ENCODE results near the gene ALDH1A2. TPM values are rescaled to one million over a fixed set of nuclear protein-coding genes. Genes with fewer than 3 reads are reported as not detected.
"Not testable (repeated sequence)": the region's sequence is repeated elsewhere in the genome, so short reads cannot be mapped to it uniquely, and the experiment has no call there.

Gene ALDH1A2
- polyA plus RNA-seq, 1 of the 3 experiments (the other 2 are of a cell fraction) = not detected

DNA sequence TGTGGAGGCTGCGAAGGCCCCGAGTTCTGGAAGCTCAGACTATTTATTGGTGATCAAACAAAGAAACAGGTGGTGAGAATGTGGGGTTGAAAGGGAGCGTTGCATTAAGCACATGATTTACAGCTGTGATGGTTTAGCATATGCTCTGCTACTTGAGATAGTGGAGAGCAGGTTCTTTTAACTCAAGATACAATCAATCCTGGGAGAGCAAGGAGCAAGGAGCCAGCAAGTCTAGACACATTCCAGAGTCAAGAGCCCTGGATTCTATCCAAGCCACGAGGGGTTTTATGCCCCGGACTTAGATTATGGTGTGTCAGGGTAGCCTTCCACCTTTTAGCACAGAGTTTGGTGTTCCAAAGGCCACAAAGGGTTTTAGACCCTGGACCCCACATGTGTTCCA is 47.8 kb upstream of the ALDH1A2 start:
- WGBS (ENCODE audit: low lambda C conversion rate) = 14% methylated on average over 4 of the region's 5 CpGs
- H4K20me1 ChIP-seq (ENCODE audit: insufficient read depth); H3K9me3 ChIP-seq; H3K27ac ChIP-seq (ENCODE audit: low read depth in 2 of 2, low read length in 1 of 2); H3K4me3 ChIP-seq (ENCODE audit: low read depth in 2 of 2, low read length in 1 of 2); H2AFZ ChIP-seq (ENCODE audit: low read depth); H3K9ac ChIP-seq; H3K4me1 ChIP-seq (ENCODE audit: control insufficient read depth in 1 of 2, insufficient read depth in 2 of 2, low read depth in 1 of 2, low read length in 1 of 2); H3K79me2 ChIP-seq (ENCODE audit: insufficient read depth); CTCF ChIA-PET; H3K4me2 ChIP-seq; POLR2A ChIA-PET; H3K36me3 ChIP-seq (replicated peaks in 1 of 2; ENCODE audit: control insufficient read depth in 1 of 2, insufficient read depth in 2 of 2, low read length in 1 of 2); H3F3A ChIP-seq (replicated peaks; ENCODE audit: insufficient read depth); H3K27me3 ChIP-seq (ENCODE audit: insufficient read depth); DNase-seq; H3K9me2 ChIP-seq: not testable (repeated sequence)

DNA sequence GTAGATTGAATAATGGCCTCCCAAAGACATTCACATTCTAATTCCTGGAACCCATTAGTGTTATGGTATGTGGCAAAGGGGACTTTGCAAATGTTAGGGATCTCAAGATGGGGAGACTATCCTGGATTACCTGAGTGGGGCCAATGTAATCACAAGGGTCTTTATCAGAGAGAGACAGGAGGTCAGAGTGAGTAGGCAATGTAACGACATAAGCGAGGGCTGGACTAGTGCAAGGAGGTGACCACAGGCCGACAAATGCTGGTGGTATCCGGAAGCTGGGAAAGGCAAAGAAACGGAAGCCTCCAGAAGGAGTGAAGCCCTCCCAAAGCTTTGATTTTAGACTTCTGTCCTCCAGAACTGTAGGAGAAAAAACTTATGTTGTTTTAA is 46.2 kb upstream of the ALDH1A2 start:
- H4K20me1 ChIP-seq (ENCODE audit: insufficient read depth) = no peaks in the 10 kb centered on the region
- H3K27me3 ChIP-seq (ENCODE audit: insufficient read depth) = no peaks in the 10 kb centered on the region
- no peaks in the 10 kb centered on the region for H3K9me3 ChIP-seq
- H3K4me1 ChIP-seq (ENCODE audit: control insufficient read depth in 1 of 2, insufficient read depth in 2 of 2, low read depth in 1 of 2, low read length in 1 of 2) = no peaks in the 10 kb centered on the region
- no peaks in the 10 kb centered on the region for H3K9me2 ChIP-seq
- H3K79me2 ChIP-seq (ENCODE audit: insufficient read depth) = no peaks in the 10 kb centered on the region
- H3K4me3 ChIP-seq (ENCODE audit: low read depth in 2 of 2, low read length in 1 of 2) = no peak overlapping the region
- H3K9ac ChIP-seq = no peak overlapping the region
- ChIA-PET CTCF (no interaction called here), POLR2A (no interaction called here)
- H3K27ac ChIP-seq (ENCODE audit: low read depth in 2 of 2, low read length in 1 of 2) = no peak overlapping the region
- DNase-seq = no peak
- TF ChIP-seq TAF1 (IDR thresholded peaks at IDR 0.05; ENCODE audit: borderline replicate concordance, low read depth, low read length) (no peak), ELF1 (IDR thresholded peaks at IDR 0.05) (no peak), YY1 (IDR thresholded peaks at IDR 0.05; ENCODE audit: low read depth) (no peak)
- TF ChIP-seq, protein P1, sequence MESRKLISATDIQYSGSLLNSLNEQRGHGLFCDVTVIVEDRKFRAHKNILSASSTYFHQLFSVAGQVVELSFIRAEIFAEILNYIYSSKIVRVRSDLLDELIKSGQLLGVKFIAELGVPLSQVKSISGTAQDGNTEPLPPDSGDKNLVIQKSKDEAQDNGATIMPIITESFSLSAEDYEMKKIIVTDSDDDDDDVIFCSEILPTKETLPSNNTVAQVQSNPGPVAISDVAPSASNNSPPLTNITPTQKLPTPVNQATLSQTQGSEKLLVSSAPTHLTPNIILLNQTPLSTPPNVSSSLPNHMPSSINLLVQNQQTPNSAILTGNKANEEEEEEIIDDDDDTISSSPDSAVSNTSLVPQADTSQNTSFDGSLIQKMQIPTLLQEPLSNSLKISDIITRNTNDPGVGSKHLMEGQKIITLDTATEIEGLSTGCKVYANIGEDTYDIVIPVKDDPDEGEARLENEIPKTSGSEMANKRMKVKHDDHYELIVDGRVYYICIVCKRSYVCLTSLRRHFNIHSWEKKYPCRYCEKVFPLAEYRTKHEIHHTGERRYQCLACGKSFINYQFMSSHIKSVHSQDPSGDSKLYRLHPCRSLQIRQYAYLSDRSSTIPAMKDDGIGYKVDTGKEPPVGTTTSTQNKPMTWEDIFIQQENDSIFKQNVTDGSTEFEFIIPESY (IDR thresholded peaks at IDR 0.05; ENCODE audit: borderline replicate concordance, low read depth) = no peak
- H3K4me2 ChIP-seq = no peak overlapping the region
- H2AFZ ChIP-seq (ENCODE audit: low read depth) = no peak overlapping the region
- WGBS (ENCODE audit: low lambda C conversion rate) = 67% methylated on average over 5 of the region's 5 CpGs
- H3F3A ChIP-seq (replicated peaks; ENCODE audit: insufficient read depth) = no peaks in the 10 kb centered on the region
- no peaks in the 10 kb centered on the region for H3K36me3 ChIP-seq (replicated peaks in 1 of 2; ENCODE audit: control insufficient read depth in 1 of 2, insufficient read depth in 2 of 2, low read length in 1 of 2)

DNA sequence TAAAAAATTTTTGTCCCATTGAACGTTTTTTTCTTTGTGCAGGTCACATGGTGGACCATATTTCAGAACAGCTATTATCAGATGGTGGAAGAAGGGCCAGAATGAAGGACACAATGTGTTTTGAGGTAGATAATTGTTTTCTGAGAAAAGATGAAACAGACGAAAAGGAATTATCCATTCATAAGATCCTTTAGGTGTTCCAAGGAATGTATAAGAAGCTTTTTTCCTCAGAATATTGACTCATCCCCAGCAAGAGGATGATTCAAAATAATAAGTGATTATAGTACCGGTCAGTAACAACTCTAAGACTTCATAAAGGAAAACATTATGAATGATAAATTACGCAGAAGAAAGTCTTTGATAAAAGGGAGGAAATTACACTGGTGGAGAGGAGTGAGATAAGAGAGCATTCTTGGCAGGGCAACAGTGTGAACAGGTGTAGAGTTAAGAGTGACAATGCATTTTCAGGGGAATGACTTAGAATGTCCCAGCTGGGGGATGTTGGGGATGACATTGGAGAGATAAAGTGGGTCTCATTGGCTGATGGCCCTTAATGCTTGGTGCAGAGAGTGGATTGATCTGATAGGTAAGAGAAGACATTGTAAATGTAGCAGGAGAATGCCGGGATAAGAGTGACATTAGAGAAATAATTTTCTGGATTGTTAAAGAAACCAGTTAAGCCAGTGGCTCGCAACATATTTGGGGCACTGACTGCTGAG is 45.6 kb upstream of the ALDH1A2 start:
- Histone ChIP-seq H3K9me3 (no peaks in the 10 kb centered on the region), H3K36me3 (replicated peaks in 1 of 2; ENCODE audit: control insufficient read depth in 1 of 2, insufficient read depth in 2 of 2, low read length in 1 of 2) (no peaks in the 10 kb centered on the region), H3K27ac (ENCODE audit: low read depth in 2 of 2, low read length in 1 of 2) (no peak overlapping the region), H3K27me3 (ENCODE audit: insufficient read depth) (no peaks in the 10 kb centered on the region), H3K4me1 (ENCODE audit: control insufficient read depth in 1 of 2, insufficient read depth in 2 of 2, low read depth in 1 of 2, low read length in 1 of 2) (no peaks in the 10 kb centered on the region), H3K4me3 (ENCODE audit: low read depth in 2 of 2, low read length in 1 of 2) (no peak overlapping the region), H3K9me2 (no peaks in the 10 kb centered on the region), H3F3A (replicated peaks; ENCODE audit: insufficient read depth) (no peaks in the 10 kb centered on the region), H3K9ac (no peak overlapping the region), H2AFZ (ENCODE audit: low read depth) (no peak overlapping the region), H3K4me2 (no peak overlapping the region), H3K79me2 (ENCODE audit: insufficient read depth) (no peaks in the 10 kb centered on the region), H4K20me1 (ENCODE audit: insufficient read depth) (no peaks in the 10 kb centered on the region)
- CTCF ChIA-PET = no interaction called here
- POLR2A ChIA-PET = no interaction called here
- DNase-seq = no peak
- no peak for TF ChIP-seq SMC3 (IDR thresholded peaks at IDR 0.05; ENCODE audit: low read depth, low read length)
- TF ChIP-seq RAD21 (IDR thresholded peaks at IDR 0.05; ENCODE audit: low read length) = no peak
- TF ChIP-seq EZH2phosphoT487 (IDR thresholded peaks at IDR 0.05; ENCODE audit: borderline replicate concordance, low read depth) = no peak
- no peak for TF ChIP-seq TEAD4 (IDR thresholded peaks at IDR 0.05; ENCODE audit: borderline replicate concordance, insufficient read depth)
- TF ChIP-seq, protein P2, sequence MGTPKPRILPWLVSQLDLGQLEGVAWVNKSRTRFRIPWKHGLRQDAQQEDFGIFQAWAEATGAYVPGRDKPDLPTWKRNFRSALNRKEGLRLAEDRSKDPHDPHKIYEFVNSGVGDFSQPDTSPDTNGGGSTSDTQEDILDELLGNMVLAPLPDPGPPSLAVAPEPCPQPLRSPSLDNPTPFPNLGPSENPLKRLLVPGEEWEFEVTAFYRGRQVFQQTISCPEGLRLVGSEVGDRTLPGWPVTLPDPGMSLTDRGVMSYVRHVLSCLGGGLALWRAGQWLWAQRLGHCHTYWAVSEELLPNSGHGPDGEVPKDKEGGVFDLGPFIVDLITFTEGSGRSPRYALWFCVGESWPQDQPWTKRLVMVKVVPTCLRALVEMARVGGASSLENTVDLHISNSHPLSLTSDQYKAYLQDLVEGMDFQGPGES (IDR thresholded peaks at IDR 0.05; ENCODE audit: low read depth, low read length) = no peak
- TF ChIP-seq FOXM1 (IDR thresholded peaks at IDR 0.05; ENCODE audit: low read depth) = no peak
- TF ChIP-seq RCOR1 (IDR thresholded peaks at IDR 0.05; ENCODE audit: low read length) = no peak
- TF ChIP-seq TAF1 (IDR thresholded peaks at IDR 0.05; ENCODE audit: borderline replicate concordance, low read depth, low read length) = no peak
- TF ChIP-seq GABPA (IDR thresholded peaks at IDR 0.05; ENCODE audit: low read depth) = no peak
- TF ChIP-seq, protein P3, sequence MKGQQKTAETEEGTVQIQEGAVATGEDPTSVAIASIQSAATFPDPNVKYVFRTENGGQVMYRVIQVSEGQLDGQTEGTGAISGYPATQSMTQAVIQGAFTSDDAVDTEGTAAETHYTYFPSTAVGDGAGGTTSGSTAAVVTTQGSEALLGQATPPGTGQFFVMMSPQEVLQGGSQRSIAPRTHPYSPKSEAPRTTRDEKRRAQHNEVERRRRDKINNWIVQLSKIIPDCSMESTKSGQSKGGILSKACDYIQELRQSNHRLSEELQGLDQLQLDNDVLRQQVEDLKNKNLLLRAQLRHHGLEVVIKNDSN (IDR thresholded peaks at IDR 0.05; ENCODE audit: borderline replicate concordance, low read depth) = no peak
- TF ChIP-seq MXI1 (IDR thresholded peaks at IDR 0.05; ENCODE audit: low read depth, low read length) = no peak
- TF ChIP-seq FOXJ3 (CRISPR knock-in tag; IDR thresholded peaks at IDR 0.05) = no peak
- no peak for TF ChIP-seq POLR2AphosphoS5 (IDR thresholded peaks at IDR 0.05; ENCODE audit: low read depth, low read length)
- TF ChIP-seq YY1 (IDR thresholded peaks at IDR 0.05; ENCODE audit: low read depth) = no peak
- TF ChIP-seq, protein P1 (IDR thresholded peaks at IDR 0.05; ENCODE audit: borderline replicate concordance, low read depth) = no peak
- 38% methylated on average over 6 of the region's 6 CpGs for WGBS (ENCODE audit: low lambda C conversion rate)
